Activated T-helper 9 cell treated with anti-CD3 and anti-CD28 coated beads, Interleukin-2, amount 50 U/mL, for 16 hours (primary cell): ENCODE data around the gene SPEG.

Experiments
- DNase-seq: peaks from one replicate; pipeline ENCODE4 v3.0.0-alpha.2; 2020; ENCODE audit warnings: low read depth

Gene SPEG

GRCh38 chr2:219478916-219479315 is 44.3 kb downstream of the SPEG start:
- DNase-seq: no peak

GRCh38 chr2:219480004-219480403 is 45.4 kb downstream of the SPEG start:
- no peak for DNase-seq

DNA sequence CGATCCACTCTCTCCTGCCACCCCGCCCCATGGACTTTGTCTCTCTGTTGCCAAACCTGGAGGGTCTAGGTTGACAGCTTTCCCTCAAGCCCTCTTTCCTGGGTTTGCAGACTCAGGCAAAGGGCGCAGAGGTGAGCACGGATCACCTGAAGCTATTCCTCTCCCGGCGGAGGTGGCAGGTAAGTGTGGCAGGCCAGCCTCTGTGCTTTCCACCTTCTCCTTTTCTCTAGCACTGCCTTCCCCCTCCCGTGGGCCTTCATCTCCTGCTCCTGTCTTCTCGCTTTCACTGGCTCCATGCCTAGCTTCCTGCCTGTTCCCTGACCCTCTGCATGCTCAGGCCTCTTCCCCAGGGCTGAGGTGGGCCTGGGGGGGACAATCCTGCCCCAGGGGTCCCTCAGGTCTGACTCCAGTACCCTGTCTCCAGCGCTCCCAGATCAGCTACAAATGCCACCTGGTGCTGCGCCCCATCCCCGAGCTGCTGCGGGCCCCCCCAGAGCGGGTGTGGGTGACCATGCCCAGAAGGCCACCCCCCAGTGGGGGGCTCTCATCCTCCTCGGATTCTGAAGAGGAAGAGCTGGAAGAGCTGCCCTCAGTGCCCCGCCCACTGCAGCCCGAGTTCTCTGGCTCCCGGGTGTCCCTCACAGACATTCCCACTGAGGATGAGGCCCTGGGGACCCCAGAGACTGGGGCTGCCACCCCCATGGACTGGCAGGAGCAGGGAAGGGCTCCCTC is 48.2 kb downstream of the SPEG start:
- no peak for DNase-seq

DNA sequence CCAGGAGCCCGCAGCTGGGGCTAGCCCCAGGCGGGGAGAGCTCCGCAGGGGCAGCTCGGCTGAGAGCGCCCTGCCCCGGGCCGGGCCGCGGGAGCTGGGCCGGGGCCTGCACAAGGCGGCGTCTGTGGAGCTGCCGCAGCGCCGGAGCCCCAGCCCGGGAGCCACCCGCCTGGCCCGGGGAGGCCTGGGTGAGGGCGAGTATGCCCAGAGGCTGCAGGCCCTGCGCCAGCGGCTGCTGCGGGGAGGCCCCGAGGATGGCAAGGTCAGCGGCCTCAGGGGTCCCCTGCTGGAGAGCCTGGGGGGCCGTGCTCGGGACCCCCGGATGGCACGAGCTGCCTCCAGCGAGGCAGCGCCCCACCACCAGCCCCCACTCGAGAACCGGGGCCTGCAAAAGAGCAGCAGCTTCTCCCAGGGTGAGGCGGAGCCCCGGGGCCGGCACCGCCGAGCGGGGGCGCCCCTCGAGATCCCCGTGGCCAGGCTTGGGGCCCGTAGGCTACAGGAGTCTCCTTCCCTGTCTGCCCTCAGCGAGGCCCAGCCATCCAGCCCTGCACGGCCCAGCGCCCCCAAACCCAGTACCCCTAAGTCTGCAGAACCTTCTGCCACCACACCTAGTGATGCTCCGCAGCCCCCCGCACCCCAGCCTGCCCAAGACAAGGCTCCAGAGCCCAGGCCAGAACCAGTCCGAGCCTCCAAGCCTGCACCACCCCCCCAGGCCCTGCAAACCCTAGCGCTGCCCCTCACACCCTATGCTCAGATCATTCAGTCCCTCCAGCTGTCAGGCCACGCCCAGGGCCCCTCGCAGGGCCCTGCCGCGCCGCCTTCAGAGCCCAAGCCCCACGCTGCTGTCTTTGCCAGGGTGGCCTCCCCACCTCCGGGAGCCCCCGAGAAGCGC is 49.1 kb downstream of the SPEG start:
- DNase-seq: no peak

DNA sequence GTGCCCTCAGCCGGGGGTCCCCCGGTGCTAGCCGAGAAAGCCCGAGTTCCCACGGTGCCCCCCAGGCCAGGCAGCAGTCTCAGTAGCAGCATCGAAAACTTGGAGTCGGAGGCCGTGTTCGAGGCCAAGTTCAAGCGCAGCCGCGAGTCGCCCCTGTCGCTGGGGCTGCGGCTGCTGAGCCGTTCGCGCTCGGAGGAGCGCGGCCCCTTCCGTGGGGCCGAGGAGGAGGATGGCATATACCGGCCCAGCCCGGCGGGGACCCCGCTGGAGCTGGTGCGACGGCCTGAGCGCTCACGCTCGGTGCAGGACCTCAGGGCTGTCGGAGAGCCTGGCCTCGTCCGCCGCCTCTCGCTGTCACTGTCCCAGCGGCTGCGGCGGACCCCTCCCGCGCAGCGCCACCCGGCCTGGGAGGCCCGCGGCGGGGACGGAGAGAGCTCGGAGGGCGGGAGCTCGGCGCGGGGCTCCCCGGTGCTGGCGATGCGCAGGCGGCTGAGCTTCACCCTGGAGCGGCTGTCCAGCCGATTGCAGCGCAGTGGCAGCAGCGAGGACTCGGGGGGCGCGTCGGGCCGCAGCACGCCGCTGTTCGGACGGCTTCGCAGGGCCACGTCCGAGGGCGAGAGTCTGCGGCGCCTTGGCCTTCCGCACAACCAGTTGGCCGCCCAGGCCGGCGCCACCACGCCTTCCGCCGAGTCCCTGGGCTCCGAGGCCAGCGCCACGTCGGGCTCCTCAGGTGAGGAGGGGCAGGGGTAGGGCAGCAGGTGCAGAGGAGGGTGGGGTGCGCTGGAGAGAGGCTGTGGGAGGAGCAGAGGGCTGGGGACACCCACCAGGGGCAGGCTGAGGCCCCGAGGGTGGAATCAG is 49.9 kb downstream of the SPEG start:
- DNase-seq: no peak

- no peak for DNase-seq
Measured at GRCh38 chr2:219485201-219485580, 50.5 kb downstream of the SPEG start.

GRCh38 chr2:219486380-219486959 is 51.8 kb downstream of the SPEG start:
- DNase-seq: no peak

GRCh38 chr2:219488149-219488843 is 53.7 kb downstream of the SPEG start:
- no peak for DNase-seq

DNA sequence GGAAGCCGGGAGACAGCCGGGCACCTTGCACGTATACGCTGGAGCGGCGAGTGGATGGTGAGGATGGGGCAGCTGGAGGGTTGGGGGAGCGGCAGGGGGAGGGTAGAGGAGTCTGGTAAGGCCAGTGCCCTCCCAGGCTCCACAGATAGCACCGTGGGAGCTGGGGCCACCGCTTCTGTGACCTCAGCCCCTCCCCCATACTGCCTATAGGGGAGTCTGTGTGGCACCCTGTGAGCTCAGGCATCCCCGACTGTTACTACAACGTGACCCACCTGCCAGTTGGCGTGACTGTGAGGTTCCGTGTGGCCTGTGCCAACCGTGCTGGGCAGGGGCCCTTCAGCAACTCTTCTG is 54.2 kb downstream of the SPEG start:
- no peak for DNase-seq

DNA sequence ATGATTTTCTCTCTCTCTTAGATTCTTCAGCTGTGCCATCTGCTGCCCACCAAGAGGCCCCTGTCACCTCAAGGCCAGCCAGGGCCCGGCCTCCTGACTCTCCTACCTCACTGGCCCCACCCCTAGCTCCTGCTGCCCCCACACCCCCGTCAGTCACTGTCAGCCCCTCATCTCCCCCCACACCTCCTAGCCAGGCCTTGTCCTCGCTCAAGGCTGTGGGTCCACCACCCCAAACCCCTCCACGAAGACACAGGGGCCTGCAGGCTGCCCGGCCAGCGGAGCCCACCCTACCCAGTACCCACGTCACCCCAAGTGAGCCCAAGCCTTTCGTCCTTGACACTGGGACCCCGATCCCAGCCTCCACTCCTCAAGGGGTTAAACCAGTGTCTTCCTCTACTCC is 54.7 kb downstream of the SPEG start:
- no peak for DNase-seq

GRCh38 chr2:219490186-219490585 is 55.5 kb downstream of the SPEG start:
- DNase-seq: no peak

GRCh38 chr2:219490600-219491130 is 56.0 kb downstream of the SPEG start:
- DNase-seq: no peak

DNA sequence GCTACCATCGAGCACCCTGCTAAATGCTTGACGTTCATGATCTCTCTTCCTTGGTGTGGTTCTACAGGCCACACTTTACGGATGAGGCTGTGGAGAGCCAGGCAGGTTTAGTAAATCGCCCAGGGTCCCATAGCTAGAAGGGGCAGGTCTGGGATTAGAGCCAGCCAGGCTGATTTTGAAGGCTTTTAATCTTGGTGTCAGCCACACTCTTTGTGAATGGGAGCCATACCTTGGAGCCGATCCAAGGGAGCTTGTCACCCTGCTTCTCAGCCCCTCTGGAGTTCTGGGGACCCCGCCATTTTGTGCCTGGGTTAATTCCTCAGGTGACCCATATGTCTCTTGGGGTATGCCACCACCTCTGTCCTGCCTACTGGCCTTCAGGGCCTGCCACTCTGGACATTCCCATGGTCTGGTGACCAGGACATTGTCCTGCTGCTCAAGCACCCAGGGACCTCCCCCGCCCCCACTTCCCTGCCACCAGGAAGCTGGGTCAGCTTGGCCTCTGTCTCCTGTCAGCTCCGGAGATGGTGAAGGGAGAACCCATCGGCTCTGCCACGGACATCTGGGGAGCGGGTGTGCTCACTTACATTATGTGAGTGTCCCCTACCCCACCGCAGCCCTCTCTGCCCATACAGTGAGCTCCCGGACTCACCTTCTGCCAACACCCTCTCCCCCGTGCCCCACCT is 56.8 kb downstream of the SPEG start:
- DNase-seq: no peak

DNA sequence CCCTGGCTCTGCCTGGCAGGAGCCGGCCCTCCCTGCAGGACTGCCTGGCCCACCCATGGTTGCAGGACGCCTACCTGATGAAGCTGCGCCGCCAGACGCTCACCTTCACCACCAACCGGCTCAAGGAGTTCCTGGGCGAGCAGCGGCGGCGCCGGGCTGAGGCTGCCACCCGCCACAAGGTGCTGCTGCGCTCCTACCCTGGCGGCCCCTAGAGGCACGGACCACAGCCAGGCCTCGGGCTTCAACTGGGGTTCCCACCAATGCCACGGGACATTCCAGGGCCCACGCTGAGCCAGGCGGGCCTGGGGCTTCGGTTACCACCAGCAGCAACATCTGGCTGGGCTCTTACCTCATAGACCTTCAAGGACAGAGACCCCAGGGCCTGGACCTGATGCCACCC is 57.9 kb downstream of the SPEG start:
- DNase-seq: no peak

DNA sequence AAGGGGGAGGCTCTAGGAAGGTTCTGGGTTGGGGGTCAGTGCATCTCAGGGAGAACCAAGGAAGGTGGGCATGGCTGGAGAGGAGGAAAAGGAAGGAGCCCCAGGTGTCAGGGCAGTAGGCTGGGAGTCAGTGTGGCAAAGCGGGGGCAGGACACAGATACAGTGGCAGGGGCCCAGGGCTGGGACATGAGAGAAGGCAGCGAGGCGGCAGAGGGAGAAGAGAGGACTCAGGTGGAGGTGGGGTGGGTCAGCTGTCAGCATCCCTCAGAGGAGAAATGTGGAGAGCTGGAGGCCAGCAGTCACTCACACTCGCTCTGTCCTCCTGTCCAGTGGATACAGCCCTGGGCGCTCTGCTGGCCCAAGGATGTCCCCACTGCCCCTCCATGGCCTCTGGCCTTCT is 58.4 kb downstream of the SPEG start:
- no peak for DNase-seq

GRCh38 chr2:219494952-219495530 is 60.4 kb downstream of the SPEG start:
- DNase-seq: no peak

- DNase-seq: peak; percentile 28
Measured at GRCh38 chr2:219495531-219496122, 61.0 kb downstream of the SPEG start.

- DNase-seq: no peak
Measured at GRCh38 chr2:219496247-219496824, 61.7 kb downstream of the SPEG start.

- DNase-seq: no peak
Measured at GRCh38 chr2:219496825-219497494, 62.3 kb downstream of the SPEG start.
